Peyer's patch (tissue), 4 donors: ENCODE data around the gene PAXIP1.

ENCODE experiments used
- POLR2A ChIP-seq, 2 donors: fragments of 450-650 bp; IDR thresholded peaks; one replicate each; pipeline ENCODE4 v1.5.1; 2017; ENCODE audit warnings: antibody characterized with exemption in 2 of 2, mild to moderate bottlenecking in 2 of 2, moderate library complexity in 2 of 2
- TF ChIP-seq, protein P1 (sequence below), 6 experiments: fragments of 450-650 bp in 4 of 6; fragments of 200-600 bp in 2 of 6; sonication (generic) in 1 of 6; IDR thresholded peaks; one replicate each; pipeline ENCODE4 v1.5.1; 2017 to 2019; ENCODE audit warnings: antibody characterized with exemption in 6 of 6, mild to moderate bottlenecking in 3 of 6, moderate library complexity in 1 of 6

DNA sequence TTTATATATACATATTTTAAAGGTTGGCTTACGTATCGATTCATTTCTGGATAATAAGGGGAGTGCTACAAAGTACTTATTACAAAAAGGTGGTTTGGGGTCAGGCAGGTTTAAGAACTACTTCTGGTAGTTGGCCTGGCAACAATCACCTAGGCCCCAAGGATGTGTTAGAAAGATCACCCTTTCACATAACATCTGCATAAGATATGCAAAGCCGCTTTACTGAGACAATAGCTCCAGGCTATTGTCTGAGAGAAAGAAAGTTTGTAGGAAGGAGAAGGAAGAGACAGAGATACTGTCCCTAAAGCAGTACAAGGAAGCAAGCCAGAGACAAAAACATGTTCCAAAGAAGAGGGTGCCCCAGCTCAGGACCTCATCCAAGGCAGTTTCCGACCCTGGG is 6.2 kb downstream of the PAXIP1 start:
- TF ChIP-seq, protein P1, sequence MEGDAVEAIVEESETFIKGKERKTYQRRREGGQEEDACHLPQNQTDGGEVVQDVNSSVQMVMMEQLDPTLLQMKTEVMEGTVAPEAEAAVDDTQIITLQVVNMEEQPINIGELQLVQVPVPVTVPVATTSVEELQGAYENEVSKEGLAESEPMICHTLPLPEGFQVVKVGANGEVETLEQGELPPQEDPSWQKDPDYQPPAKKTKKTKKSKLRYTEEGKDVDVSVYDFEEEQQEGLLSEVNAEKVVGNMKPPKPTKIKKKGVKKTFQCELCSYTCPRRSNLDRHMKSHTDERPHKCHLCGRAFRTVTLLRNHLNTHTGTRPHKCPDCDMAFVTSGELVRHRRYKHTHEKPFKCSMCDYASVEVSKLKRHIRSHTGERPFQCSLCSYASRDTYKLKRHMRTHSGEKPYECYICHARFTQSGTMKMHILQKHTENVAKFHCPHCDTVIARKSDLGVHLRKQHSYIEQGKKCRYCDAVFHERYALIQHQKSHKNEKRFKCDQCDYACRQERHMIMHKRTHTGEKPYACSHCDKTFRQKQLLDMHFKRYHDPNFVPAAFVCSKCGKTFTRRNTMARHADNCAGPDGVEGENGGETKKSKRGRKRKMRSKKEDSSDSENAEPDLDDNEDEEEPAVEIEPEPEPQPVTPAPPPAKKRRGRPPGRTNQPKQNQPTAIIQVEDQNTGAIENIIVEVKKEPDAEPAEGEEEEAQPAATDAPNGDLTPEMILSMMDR (IDR thresholded peaks at IDR 0.05) = no peak
- no peak for TF ChIP-seq POLR2A (IDR thresholded peaks at IDR 0.05)
